Astrocyte of the spinal cord (primary cell): ENCODE measurements around the gene RBM19.

Source experiments
- DNase-seq: peaks from one replicate; pipeline ENCODE4 v3.0.0; 2011; ENCODE audit warnings: low read depth, low spot score
- H3K4me3 ChIP-seq: 2 replicates; pipeline ENCODE4 v1.5.1; 2011; ENCODE audit warnings: low read depth, mild to moderate bottlenecking, low read length, moderate library complexity
- in situ Hi-C: cut with HindIII; loops from 2 replicates; pipeline ENCODE4 v1.10.0; 2017; ENCODE audit warnings: low sequenced_read_pairs
- TF ChIP-seq, protein P1 (sequence below): IDR thresholded peaks from 2 replicates; pipeline ENCODE4 v1.5.1; 2012; ENCODE audit warnings: low read depth, mild to moderate bottlenecking, low read length, inconsistent platforms

Gene RBM19

GRCh38 chr12:113988064-113988451, 21.9 kb upstream of the RBM19 start:
- TF ChIP-seq, protein P1, sequence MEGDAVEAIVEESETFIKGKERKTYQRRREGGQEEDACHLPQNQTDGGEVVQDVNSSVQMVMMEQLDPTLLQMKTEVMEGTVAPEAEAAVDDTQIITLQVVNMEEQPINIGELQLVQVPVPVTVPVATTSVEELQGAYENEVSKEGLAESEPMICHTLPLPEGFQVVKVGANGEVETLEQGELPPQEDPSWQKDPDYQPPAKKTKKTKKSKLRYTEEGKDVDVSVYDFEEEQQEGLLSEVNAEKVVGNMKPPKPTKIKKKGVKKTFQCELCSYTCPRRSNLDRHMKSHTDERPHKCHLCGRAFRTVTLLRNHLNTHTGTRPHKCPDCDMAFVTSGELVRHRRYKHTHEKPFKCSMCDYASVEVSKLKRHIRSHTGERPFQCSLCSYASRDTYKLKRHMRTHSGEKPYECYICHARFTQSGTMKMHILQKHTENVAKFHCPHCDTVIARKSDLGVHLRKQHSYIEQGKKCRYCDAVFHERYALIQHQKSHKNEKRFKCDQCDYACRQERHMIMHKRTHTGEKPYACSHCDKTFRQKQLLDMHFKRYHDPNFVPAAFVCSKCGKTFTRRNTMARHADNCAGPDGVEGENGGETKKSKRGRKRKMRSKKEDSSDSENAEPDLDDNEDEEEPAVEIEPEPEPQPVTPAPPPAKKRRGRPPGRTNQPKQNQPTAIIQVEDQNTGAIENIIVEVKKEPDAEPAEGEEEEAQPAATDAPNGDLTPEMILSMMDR: no peak
- DNase-seq: no peak
- in situ Hi-C loops: no loop called here
- H3K4me3 ChIP-seq: no peak overlapping the region

DNA sequence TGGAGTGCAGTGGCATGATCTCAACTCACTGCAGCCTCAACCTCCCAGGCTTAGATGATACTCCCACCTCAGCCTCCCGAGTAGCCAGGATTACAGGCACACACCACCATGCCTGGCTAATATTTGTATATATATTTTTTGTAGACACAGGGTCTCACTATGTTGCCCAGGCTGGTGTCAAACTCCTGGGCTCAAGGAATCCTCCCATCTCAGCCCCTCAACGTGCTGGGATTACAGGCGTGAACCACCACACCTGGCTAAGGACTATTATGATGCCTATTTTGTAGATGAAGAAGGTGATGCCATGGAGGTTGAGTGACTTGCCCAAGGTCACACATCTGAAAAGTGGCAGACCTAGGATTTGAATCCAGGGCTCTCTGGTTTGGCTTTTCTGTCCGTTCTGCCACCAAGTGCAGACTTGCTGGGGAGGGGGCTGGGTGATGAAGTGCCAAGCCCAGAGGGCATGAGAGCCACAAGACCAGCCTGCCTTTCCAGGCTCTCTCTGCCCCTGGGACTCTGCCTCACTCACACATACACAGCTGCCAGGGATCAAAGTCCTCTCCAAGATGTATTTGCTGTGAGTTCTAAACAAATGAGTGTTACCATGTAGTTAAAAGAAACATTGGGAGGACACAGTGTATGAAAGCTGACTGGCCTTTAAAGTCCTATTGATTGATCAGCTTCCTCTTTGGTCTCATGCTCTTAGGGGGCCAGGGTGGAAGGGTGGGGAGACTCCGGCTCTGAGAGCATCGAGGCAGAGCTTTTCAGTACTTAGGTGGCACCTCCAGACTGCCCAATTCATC, 21.3 kb upstream of the RBM19 start:
- in situ Hi-C loops: no loop called here
- no peak overlapping the region for H3K4me3 ChIP-seq
- DNase-seq: no peak
- TF ChIP-seq, protein P1: no peak

DNA sequence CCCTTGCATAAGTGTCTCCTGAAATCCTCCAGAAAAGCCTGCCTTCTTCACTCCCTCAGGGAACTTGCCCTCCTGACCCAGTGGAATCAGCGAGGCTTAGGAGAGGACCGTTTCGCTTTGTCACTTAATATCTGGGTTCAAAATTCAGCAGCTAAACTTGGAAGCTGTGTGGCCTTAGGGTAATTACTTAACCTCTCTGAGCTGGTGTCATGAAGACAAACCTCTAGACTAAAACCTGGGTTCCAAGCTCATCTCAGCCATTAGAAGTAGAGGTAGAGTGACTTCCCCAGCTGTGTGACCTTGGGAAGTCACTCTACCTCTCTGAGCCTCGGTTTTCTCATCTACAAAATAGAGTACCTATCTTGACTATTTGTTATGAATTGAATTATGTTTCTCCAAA, 18.3 kb upstream of the RBM19 start:
- H3K4me3 ChIP-seq: no peak overlapping the region
- TF ChIP-seq, protein P1: no peak
- no peak for DNase-seq
- in situ Hi-C loops: no loop called here

GRCh38 chr12:113983777-113984448, 17.8 kb upstream of the RBM19 start:
- in situ Hi-C loops: no loop called here
- no peak overlapping the region for H3K4me3 ChIP-seq
- TF ChIP-seq, protein P1: no peak
- no peak for DNase-seq

DNA sequence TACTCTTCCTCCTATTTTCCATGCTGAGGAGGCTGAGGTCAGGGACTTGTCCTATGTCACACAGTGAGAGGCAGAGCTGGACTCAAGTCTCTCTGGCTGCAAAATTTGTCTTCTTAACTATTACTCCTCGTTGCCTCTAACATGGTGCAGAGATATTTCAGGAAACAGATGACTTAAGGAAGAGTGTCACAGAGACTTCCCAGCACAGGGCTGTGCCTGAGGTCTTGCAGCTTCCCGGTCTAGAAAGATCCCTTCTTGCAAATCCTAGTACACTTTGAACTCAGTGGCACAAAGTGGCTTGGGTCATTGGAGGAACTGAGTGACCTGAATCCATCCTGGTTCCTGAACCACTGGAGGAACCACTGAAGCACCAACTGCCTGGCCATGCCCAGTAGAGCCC, 17.1 kb upstream of the RBM19 start:
- TF ChIP-seq, protein P1: no peak
- DNase-seq: no peak
- H3K4me3 ChIP-seq: no peak overlapping the region
- in situ Hi-C loops: no loop called here

DNA sequence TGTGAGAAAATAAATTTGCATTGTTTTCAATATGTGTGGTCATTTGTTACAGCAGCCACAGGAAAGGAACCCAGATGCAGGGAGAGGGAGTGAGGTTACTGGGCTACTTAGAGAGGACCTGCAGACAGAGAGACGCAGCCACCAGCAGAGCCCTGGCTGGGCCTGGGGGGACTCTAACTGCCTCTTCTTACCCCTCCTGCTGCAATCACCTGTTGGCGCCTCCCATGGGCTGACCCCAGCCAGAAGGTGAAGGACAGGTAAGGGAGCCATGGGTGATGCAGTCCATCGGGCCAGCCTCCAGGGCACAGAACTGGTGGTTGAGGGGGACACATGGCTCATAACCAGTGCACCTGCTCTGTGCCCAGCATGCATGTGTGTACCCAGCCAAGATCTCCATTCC, 15.8 kb upstream of the RBM19 start:
- in situ Hi-C loops: no loop called here
- TF ChIP-seq, protein P1: no peak

More for the DNA sequence above, 15.8 kb upstream of the RBM19 start:
- no peak for DNase-seq
- no peak overlapping the region for H3K4me3 ChIP-seq
